H1 (cell line): ENCODE measurements around the gene TARBP2. TPM values are rescaled to one million over a fixed set of nuclear protein-coding genes. Genes with fewer than 3 reads are reported as not detected.
"Not testable (repeated sequence)": the region's sequence is repeated elsewhere in the genome, so short reads cannot be mapped to it uniquely, and the experiment has no call there.

ENCODE experiments used
- CTCF ChIA-PET: fragments of 300-600 bp; sonication (Branson Sonifier 250); formaldehyde crosslinking; loops from one replicate; lab custom pipeline; 2021; ENCODE audit not compliant: partially characterized antibody; lab: Charles Lee
- POLR2A ChIA-PET: fragments of 300-600 bp; sonication (Branson Sonifier 250); formaldehyde crosslinking; loops from one replicate; lab custom pipeline; 2021; ENCODE audit warnings: inconsistent platforms; ENCODE audit not compliant: partially characterized antibody; lab: Charles Lee
- DNase-seq, 2 experiments: peaks; one replicate each; pipeline versions ENCODE4 v3.0.0 to v3.0.0-alpha.2; 2010 to 2022; ENCODE audit warnings: low spot score in 2 of 2, low read depth in 1 of 2, mixed read lengths in 1 of 2
- FAIRE-seq: peaks from 2 replicates; lab custom pipeline; 2011; peaks lifted over from hg19 to GRCh38; lab: Jason Lieb, UNC
- H2AFZ ChIP-seq: 2 replicates; pipeline ENCODE4 v1.8.1; 2012; ENCODE audit warnings: low read length, inconsistent platforms
- H2AK5ac ChIP-seq: 2 replicates; pipeline ENCODE4 v1.6.1; 2013; ENCODE audit warnings: low read depth, low read length
- H2BK120ac ChIP-seq: replicated peaks from 2 replicates; pipeline ENCODE3; 2013; ENCODE audit warnings: low read depth, low read length, inconsistent platforms
- H2BK12ac ChIP-seq: 2 replicates; pipeline ENCODE4 v1.6.1; 2013; ENCODE audit warnings: low read depth, low read length
- H2BK15ac ChIP-seq: 2 replicates; pipeline ENCODE4 v1.6.1; 2013; ENCODE audit warnings: low read length
- H2BK20ac ChIP-seq: 2 replicates; pipeline ENCODE4 v1.6.1; 2013; ENCODE audit warnings: low read length
- H2BK5ac ChIP-seq: 2 replicates; pipeline ENCODE4 v1.6.1; 2013; ENCODE audit warnings: low read depth, low read length
- H3K14ac ChIP-seq: 2 replicates; pipeline ENCODE4 v1.6.1; 2013; ENCODE audit warnings: inconsistent platforms; ENCODE audit not compliant: insufficient read length
- H3K18ac ChIP-seq: 2 replicates; pipeline ENCODE4 v1.6.1; 2013; ENCODE audit warnings: low read length; ENCODE audit errors: extremely low read depth
- H3K23ac ChIP-seq: 2 replicates; pipeline ENCODE4 v1.6.1; 2013; ENCODE audit warnings: inconsistent platforms; ENCODE audit not compliant: insufficient read length
- H3K23me2 ChIP-seq: 2 replicates; pipeline ENCODE4 v1.6.1; 2013; ENCODE audit warnings: low read depth, low read length
- H3K27ac ChIP-seq: 2 replicates; pipeline ENCODE4 v1.6.1; 2011; ENCODE audit warnings: low read depth, low read length, inconsistent platforms
- H3K27me3 ChIP-seq, 4 experiments: replicated peaks in 1 of 4; 1 replicate in 1 of 4; 2 replicates in 3 of 4; pipeline versions ENCODE4 v1.6.1 to v1.8.1; 2011 to 2013; ENCODE audit warnings: low read length in 3 of 4, mild to moderate bottlenecking in 3 of 4, inconsistent platforms in 2 of 4, mixed read lengths in 2 of 4, moderate library complexity in 1 of 4; ENCODE audit not compliant: control insufficient read depth in 3 of 4, insufficient read depth in 3 of 4; ENCODE audit errors: extremely low read depth in 1 of 4
- H3K36me3 ChIP-seq, 4 experiments: 2 replicates each; pipeline versions ENCODE4 v1.6.1 to v1.8.1; 2011 to 2013; ENCODE audit warnings: mild to moderate bottlenecking in 4 of 4, low read length in 3 of 4, moderate library complexity in 2 of 4, control low read depth in 1 of 4, inconsistent platforms in 1 of 4; ENCODE audit not compliant: insufficient read depth in 4 of 4, control insufficient read depth in 2 of 4
- H3K4ac ChIP-seq: replicated peaks from 2 replicates; pipeline ENCODE3; 2013; ENCODE audit warnings: low read length, low read depth, mixed read lengths, inconsistent platforms; ENCODE audit not compliant: insufficient read length
- H3K4me1 ChIP-seq, 4 experiments: replicated peaks in 1 of 4; 1 replicate in 1 of 4; 2 replicates in 3 of 4; pipeline versions ENCODE4 v1.6.1 to v1.8.1; 2011 to 2013; ENCODE audit warnings: low read length in 3 of 4, inconsistent platforms in 2 of 4, mixed read lengths in 1 of 4; ENCODE audit not compliant: insufficient read depth in 4 of 4, control insufficient read depth in 3 of 4
- H3K4me2 ChIP-seq, 2 experiments: 2 replicates each; pipeline versions ENCODE4 v1.6.1 to v1.8.1; 2011 to 2013; ENCODE audit warnings: low read depth in 2 of 2, low read length in 2 of 2, control low read depth in 1 of 2, inconsistent platforms in 1 of 2, mild to moderate bottlenecking in 1 of 2; ENCODE audit not compliant: insufficient read depth in 1 of 2
- H3K4me3 ChIP-seq, 4 experiments: fragments of 200-600, 300-600 bp in 1 of 4; sonication (generic), shearing (Covaris generic), sonication (Bioruptor Twin) in 1 of 4; 2 replicates each; pipeline versions ENCODE4 v1.5.1 to v1.8.1; 2011 to 2016; ENCODE audit warnings: low read length in 4 of 4, low read depth in 3 of 4, control low read depth in 2 of 4, inconsistent platforms in 2 of 4, mild to moderate bottlenecking in 2 of 4, mixed read lengths in 1 of 4, moderate library complexity in 1 of 4; ENCODE audit not compliant: insufficient read depth in 2 of 4; ENCODE audit errors: extremely low read depth in 1 of 4
- H3K56ac ChIP-seq: replicated peaks from 2 replicates; pipeline ENCODE3; 2013; ENCODE audit warnings: low read depth, mild to moderate bottlenecking, mixed read lengths, low read length, inconsistent platforms; ENCODE audit not compliant: insufficient read length
- H3K79me1 ChIP-seq: 2 replicates; pipeline ENCODE4 v1.6.1; 2013; ENCODE audit warnings: low read depth, low read length, control low read depth
- H3K79me2 ChIP-seq, 2 experiments: 2 replicates each; pipeline versions ENCODE4 v1.6.1 to v1.8.1; 2012 to 2013; ENCODE audit warnings: low read length in 2 of 2, mild to moderate bottlenecking in 2 of 2, inconsistent platforms in 1 of 2; ENCODE audit not compliant: insufficient read depth in 2 of 2, control insufficient read depth in 1 of 2
- H3K9ac ChIP-seq, 4 experiments: replicated peaks in 1 of 4; 1 replicate in 1 of 4; 2 replicates in 3 of 4; pipeline versions ENCODE4 v1.6.1 to v1.8.1; 2011 to 2013; ENCODE audit warnings: low read depth in 3 of 4, low read length in 3 of 4, control low read depth in 2 of 4, mild to moderate bottlenecking in 2 of 4, moderate library complexity in 2 of 4, inconsistent platforms in 1 of 4; ENCODE audit errors: extremely low read depth in 1 of 4
- H3K9me3 ChIP-seq, 2 experiments: 2 replicates each; pipeline versions ENCODE4 v1.6.1 to v1.8.1; 2012 to 2013; ENCODE audit warnings: mild to moderate bottlenecking in 2 of 2, moderate library complexity in 2 of 2, control low read depth in 1 of 2, inconsistent platforms in 1 of 2, low read depth in 1 of 2, low read length in 1 of 2, mixed read lengths in 1 of 2; ENCODE audit not compliant: insufficient read depth in 2 of 2
- H4K20me1 ChIP-seq, 2 experiments: replicated peaks in 1 of 2; 2 replicates each; pipeline versions ENCODE3 to v1.8.1; 2011 to 2013; ENCODE audit warnings: inconsistent platforms in 2 of 2, low read length in 2 of 2, mild to moderate bottlenecking in 1 of 2; ENCODE audit not compliant: insufficient read depth in 2 of 2, control insufficient read depth in 1 of 2
- H4K5ac ChIP-seq: 2 replicates; pipeline ENCODE4 v1.6.1; 2013; ENCODE audit warnings: low read length, low read depth, mixed read lengths, inconsistent platforms; ENCODE audit not compliant: insufficient read length
- H4K8ac ChIP-seq: 2 replicates; pipeline ENCODE4 v1.8.0; 2013; ENCODE audit warnings: mild to moderate bottlenecking, moderate library complexity, low read length, inconsistent platforms; ENCODE audit not compliant: insufficient read depth; ENCODE audit errors: extremely low read depth
- H4K91ac ChIP-seq: replicated peaks from 2 replicates; pipeline ENCODE3; 2013; ENCODE audit warnings: low read length, mixed read lengths, inconsistent platforms; ENCODE audit not compliant: insufficient read length
- POLR2A ChIP-seq, 2 experiments: IDR thresholded peaks; 1 replicate in 1 of 2; 2 replicates in 1 of 2; pipeline ENCODE4 v1.6.1; 2011; ENCODE audit warnings: low read depth in 2 of 2, low read length in 2 of 2, mild to moderate bottlenecking in 2 of 2; ENCODE audit errors: control extremely low read depth in 1 of 2
- POLR2AphosphoS5 ChIP-seq: IDR thresholded peaks from 2 replicates; pipeline ENCODE4 v1.6.1; 2011; ENCODE audit warnings: low read depth, low read length
- SP4 ChIP-seq: IDR thresholded peaks from 2 replicates; pipeline ENCODE4 v1.6.1; 2012; ENCODE audit warnings: low read length, inconsistent platforms
- WGBS, 2 experiments: shearing (Covaris generic) in 1 of 2; methylation state at CpG; one replicate each; pipeline versions ENCODE4 v1.1.6 to v1.1.7; 2013 to 2015; ENCODE audit warnings: low lambda C conversion rate in 2 of 2, mixed read lengths in 2 of 2, inconsistent platforms in 1 of 2, low coverage in 1 of 2, missing lambda C conversion rate in 1 of 2; ENCODE audit not compliant: insufficient replicate concordance in 2 of 2, insufficient coverage in 1 of 2, insufficient read length in 1 of 2; ENCODE audit errors: extremely low coverage in 1 of 2, missing lambda C conversion rate in 1 of 2; 5-methylcytosine and 5-hydroxymethylcytosine counted together
- polyA plus RNA-seq, 7 experiments: library from polyadenylated mRNA; depleted of rRNA in 3 of 7; stranded (reverse) in 5 of 7; unstranded in 2 of 7; fragments of >200 nt in 5 of 7; fragments of 200-250 nt in 2 of 7; gene quantifications; 1 replicate in 5 of 7; 2 replicates in 1 of 7; 4 replicates in 1 of 7; pipeline versions ENCODE4 v1.2.1 to v1.2.3, GENCODE V29; 2011 to 2013; ENCODE audit warnings: missing spikeins in 2 of 7, mixed read lengths in 2 of 7
- total RNA-seq: library from RNA; stranded (reverse); fragmentation: NEBNext Ultra II Directional; extraction: Animal tissue kit (Norgen Biotek cat#: 25700); gene quantifications from 2 replicates; pipeline ENCODE4 v1.2.1, GENCODE V29; 2021

TARBP2 gene
- total and polyA plus RNA-seq, 2 of the 8 experiments (the other 6 are each of a cell fraction or from before 2014, with no cell fraction given): 69.9 to 122 TPM

GRCh38 chr12:53481458-53481857 is 19.6 kb upstream of the TARBP2 start:
- TF ChIP-seq SP4 (0 out of 2 replicates have a peak, but pooled peaks have one; percentile 16), POLR2AphosphoS5 (0 out of 2 replicates have a peak, but pooled peaks have one; percentile 20), POLR2A (IDR thresholded peaks at IDR 0.05; ENCODE audit: control extremely low read depth in 1 of 2, low read depth in 2 of 2, low read length in 2 of 2) (peak in 1 of 2 experiments; percentile 7; a peak in 2 of 3 replicates)
- peaks cover 19 to 90% (median 52%) of the 10 kb centered on the region in 4 experiments for H3K36me3 ChIP-seq
- H3K4me3 ChIP-seq, H3K23ac ChIP-seq, H2BK5ac ChIP-seq, FAIRE-seq, H3K56ac ChIP-seq, H4K91ac ChIP-seq, H4K5ac ChIP-seq, H3K4ac ChIP-seq, H3K23me2 ChIP-seq, H3K14ac ChIP-seq, H3K9ac ChIP-seq, H3K79me1 ChIP-seq, H2BK120ac ChIP-seq, H2BK20ac ChIP-seq, H3K18ac ChIP-seq, H3K27me3 ChIP-seq, H2BK12ac ChIP-seq, H3K4me2 ChIP-seq, H3K27ac ChIP-seq, H4K8ac ChIP-seq, DNase-seq, H2BK15ac ChIP-seq, H3K79me2 ChIP-seq, H3K9me3 ChIP-seq, H2AFZ ChIP-seq, H2AK5ac ChIP-seq, H3K4me1 ChIP-seq: not testable (repeated sequence)
- 85% methylated on average over 6 of the region's 6 CpGs; no CpG with 5 or more reads in 1 of the 2 experiments for WGBS, 2 experiments
- peaks cover 23 to 24% of the 10 kb centered on the region in 2 experiments for H4K20me1 ChIP-seq
- POLR2A ChIA-PET: interaction anchor here (0.9 to 67.0 kb wide), 14 partner anchors 13 to 266 kb away, joined by 3 to 3397 read pairs (median 7); partner anchors contain the start of genes AAAS, MAP3K12, NPFF and PCBP2
- CTCF ChIA-PET: interaction anchor here (0.6 to 9.0 kb wide), 26 partner anchors 8 to 718 kb away, joined by 3 to 105 read pairs (median 5); partner anchors contain the start of genes MAP3K12, NPFF and TARBP2
